Common myeloid progenitor, CD34-positive (primary cell): ENCODE data around the gene EIF4A3.

Source experiments
- CTCF ChIA-PET: fragments of 350-600 bp; sonication (Branson Sonifier 250); formaldehyde crosslinking; loops from one replicate; lab custom pipeline; 2021; ENCODE audit warnings: antibody characterized with exemption; lab: Charles Lee
- POLR2A ChIA-PET: fragments of 350-600 bp; sonication (Branson Sonifier 250); formaldehyde crosslinking; loops from one replicate; lab custom pipeline; 2021; ENCODE audit warnings: antibody characterized with exemption; lab: Charles Lee
- DNase-seq, 3 donors: peaks; one replicate each; pipeline versions ENCODE4 v3.0.0 to v3.0.0-alpha.2; 2013
- H3K27ac ChIP-seq, 2 experiments: 1 replicate in 1 of 2; 2 replicates in 1 of 2; pipeline ENCODE4 v1.7.0; 2013; ENCODE audit warnings: inconsistent platforms in 2 of 2, low read length in 2 of 2, mild to moderate bottlenecking in 2 of 2, low read depth in 1 of 2, moderate library complexity in 1 of 2; ENCODE audit not compliant: severe bottlenecking in 2 of 2, insufficient read depth in 1 of 2, poor library complexity in 1 of 2
- H3K27me3 ChIP-seq, 5 experiments: replicated peaks in 2 of 5; 1 replicate in 3 of 5; 2 replicates in 2 of 5; pipeline versions ENCODE4 v1.6.1 to v1.7.0; 2013; ENCODE audit warnings: low read length in 4 of 5, mild to moderate bottlenecking in 2 of 5, moderate library complexity in 2 of 5, inconsistent platforms in 1 of 5; ENCODE audit not compliant: insufficient read depth in 5 of 5, control insufficient read depth in 4 of 5
- H3K36me3 ChIP-seq, 4 experiments: 1 replicate in 2 of 4; 2 replicates in 2 of 4; pipeline versions ENCODE4 v1.6.1 to v1.7.0; 2013; ENCODE audit warnings: low read length in 3 of 4, control low read depth in 1 of 4, mild to moderate bottlenecking in 1 of 4; ENCODE audit not compliant: control insufficient read depth in 4 of 4, insufficient read depth in 4 of 4
- H3K4me1 ChIP-seq, 4 experiments: 1 replicate in 3 of 4; 2 replicates in 1 of 4; pipeline versions ENCODE4 v1.6.1 to v1.7.1; 2013; ENCODE audit warnings: low read length in 3 of 4, mild to moderate bottlenecking in 3 of 4, control low read depth in 1 of 4, inconsistent platforms in 1 of 4, moderate library complexity in 1 of 4; ENCODE audit not compliant: control insufficient read depth in 4 of 4, insufficient read depth in 4 of 4; ENCODE audit errors: control extremely low read depth in 1 of 4
- H3K4me3 ChIP-seq, 7 experiments: 1 replicate in 4 of 7; 2 replicates in 3 of 7; pipeline versions ENCODE4 v1.5.1 to v1.7.0; 2013; ENCODE audit warnings: mild to moderate bottlenecking in 7 of 7, low read length in 6 of 7, moderate library complexity in 6 of 7, inconsistent platforms in 2 of 7, low read depth in 2 of 7, control low read depth in 1 of 7; ENCODE audit not compliant: insufficient read depth in 4 of 7, control insufficient read depth in 1 of 7; ENCODE audit errors: extremely low read depth in 1 of 7
- H3K9me3 ChIP-seq, 5 experiments: 1 replicate in 4 of 5; 2 replicates in 1 of 5; pipeline versions ENCODE4 v1.6.1 to v1.7.1; 2013; ENCODE audit warnings: low read length in 4 of 5, mild to moderate bottlenecking in 2 of 5, inconsistent platforms in 1 of 5, low read depth in 1 of 5, moderate library complexity in 1 of 5; ENCODE audit not compliant: control insufficient read depth in 4 of 5, insufficient read depth in 2 of 5; ENCODE audit errors: control extremely low read depth in 1 of 5
- WGBS: methylation state at CpG from one replicate; pipeline ENCODE4 v1.1.5; 2013; ENCODE audit not compliant: insufficient coverage; 5-methylcytosine and 5-hydroxymethylcytosine counted together

The EIF4A3 gene

DNA sequence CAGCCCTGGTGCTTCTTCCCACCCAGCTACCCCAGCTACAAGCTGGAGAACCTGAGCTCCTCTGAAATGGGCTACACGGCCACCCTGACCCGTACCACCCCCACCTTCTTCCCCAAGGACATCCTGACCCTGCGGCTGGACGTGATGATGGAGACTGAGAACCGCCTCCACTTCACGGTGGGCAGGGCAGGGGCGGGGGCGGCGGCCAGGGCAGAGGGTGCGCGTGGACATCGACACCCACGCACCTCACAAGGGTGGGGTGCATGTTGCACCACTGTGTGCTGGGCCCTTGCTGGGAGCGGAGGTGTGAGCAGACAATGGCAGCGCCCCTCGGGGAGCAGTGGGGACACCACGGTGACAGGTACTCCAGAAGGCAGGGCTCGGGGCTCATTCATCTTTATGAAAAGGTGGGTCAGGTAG is 42.0 kb downstream of the EIF4A3 start:
- 98% methylated on average over 15 of the region's 18 CpGs for WGBS
- DNase-seq: no peak
- Histone ChIP-seq H3K4me1 (peaks cover 2 to 21% (median 14%) of the 10 kb centered on the region in 4 experiments), H3K36me3 (no peaks in the 10 kb centered on the region), H3K27ac (no peak overlapping the region), H3K27me3 (no peaks in the 10 kb centered on the region), H3K9me3 (no peaks in the 10 kb centered on the region), H3K4me3 (no peak overlapping the region)
- ChIA-PET POLR2A (no interaction called here), CTCF (no interaction called here)

DNA sequence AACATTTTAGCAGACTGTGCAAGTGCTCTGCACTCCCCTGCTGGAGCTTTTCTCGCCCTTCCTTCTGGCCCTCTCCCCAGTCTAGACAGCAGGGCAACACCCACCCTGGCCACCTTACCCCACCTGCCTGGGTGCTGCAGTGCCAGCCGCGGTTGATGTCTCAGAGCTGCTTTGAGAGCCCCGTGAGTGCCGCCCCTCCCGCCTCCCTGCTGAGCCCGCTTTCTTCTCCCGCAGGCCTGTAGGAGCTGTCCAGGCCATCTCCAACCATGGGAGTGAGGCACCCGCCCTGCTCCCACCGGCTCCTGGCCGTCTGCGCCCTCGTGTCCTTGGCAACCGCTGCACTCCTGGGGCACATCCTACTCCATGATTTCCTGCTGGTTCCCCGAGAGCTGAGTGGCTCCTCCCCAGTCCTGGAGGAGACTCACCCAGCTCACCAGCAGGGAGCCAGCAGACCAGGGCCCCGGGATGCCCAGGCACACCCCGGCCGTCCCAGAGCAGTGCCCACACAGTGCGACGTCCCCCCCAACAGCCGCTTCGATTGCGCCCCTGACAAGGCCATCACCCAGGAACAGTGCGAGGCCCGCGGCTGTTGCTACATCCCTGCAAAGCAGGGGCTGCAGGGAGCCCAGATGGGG is 42.5 kb downstream of the EIF4A3 start:
- 97% methylated on average over 26 of the region's 26 CpGs for WGBS
- no peaks in the 10 kb centered on the region for H3K9me3 ChIP-seq
- no peaks in the 10 kb centered on the region for H3K36me3 ChIP-seq
- no peaks in the 10 kb centered on the region for H3K27me3 ChIP-seq
- ChIA-PET POLR2A (no interaction called here), CTCF (no interaction called here)
- no peak overlapping the region for H3K27ac ChIP-seq
- no peak for DNase-seq
- H3K4me1 ChIP-seq: peaks cover 2 to 23% (median 14%) of the 10 kb centered on the region in 4 experiments
- H3K4me3 ChIP-seq: no peak overlapping the region

DNA sequence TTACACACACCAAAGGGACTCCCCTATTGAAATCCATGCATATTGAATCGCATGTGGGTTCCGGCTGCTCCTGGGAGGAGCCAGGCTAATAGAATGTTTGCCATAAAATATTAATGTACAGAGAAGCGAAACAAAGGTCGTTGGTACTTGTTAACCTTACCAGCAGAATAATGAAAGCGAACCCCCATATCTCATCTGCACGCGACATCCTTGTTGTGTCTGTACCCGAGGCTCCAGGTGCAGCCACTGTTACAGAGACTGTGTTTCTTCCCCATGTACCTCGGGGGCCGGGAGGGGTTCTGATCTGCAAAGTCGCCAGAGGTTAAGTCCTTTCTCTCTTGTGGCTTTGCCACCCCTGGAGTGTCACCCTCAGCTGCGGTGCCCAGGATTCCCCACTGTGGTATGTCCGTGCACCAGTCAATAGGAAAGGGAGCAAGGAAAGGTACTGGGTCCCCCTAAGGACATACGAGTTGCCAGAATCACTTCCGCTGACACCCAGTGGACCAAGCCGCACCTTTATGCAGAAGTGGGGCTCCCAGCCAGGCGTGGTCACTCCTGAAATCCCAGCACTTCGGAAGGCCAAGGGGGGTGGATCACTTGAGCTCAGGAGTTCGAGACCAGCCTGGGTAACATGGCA is 43.4 kb downstream of the EIF4A3 start:
- Histone ChIP-seq H3K36me3 (no peaks in the 10 kb centered on the region), H3K9me3 (no peaks in the 10 kb centered on the region), H3K4me1 (peaks cover 2 to 23% (median 14%) of the 10 kb centered on the region in 4 experiments), H3K4me3 (no peak overlapping the region), H3K27ac (no peak overlapping the region), H3K27me3 (no peaks in the 10 kb centered on the region)
- CTCF ChIA-PET: no interaction called here
- DNase-seq: no peak
- POLR2A ChIA-PET: no interaction called here
- 92% methylated on average over 16 of the region's 19 CpGs for WGBS

DNA sequence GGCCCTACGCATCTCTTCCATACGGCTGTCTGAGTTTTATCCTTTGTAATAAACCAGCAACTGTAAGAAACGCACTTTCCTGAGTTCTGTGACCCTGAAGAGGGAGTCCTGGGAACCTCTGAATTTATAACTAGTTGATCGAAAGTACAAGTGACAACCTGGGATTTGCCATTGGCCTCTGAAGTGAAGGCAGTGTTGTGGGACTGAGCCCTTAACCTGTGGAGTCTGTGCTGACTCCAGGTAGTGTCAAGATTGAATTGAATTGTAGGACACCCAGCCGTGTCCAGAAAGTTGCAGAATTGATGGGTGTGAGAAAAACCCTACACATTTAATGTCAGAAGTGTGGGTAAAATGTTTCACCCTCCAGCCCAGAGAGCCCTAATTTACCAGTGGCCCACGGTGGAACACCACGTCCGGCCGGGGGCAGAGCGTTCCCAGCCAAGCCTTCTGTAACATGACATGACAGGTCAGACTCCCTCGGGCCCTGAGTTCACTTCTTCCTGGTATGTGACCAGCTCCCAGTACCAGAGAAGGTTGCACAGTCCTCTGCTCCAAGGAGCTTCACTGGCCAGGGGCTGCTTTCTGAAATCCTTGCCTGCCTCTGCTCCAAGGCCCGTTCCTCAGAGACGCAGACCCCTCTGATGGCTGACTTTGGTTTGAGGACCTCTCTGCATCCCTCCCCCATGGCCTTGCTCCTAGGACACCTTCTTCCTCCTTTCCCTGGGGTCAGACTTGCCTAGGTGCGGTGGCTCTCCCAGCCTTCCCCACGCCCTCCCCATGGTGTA is 44.1 kb downstream of the EIF4A3 start:
- Histone ChIP-seq H3K9me3 (no peaks in the 10 kb centered on the region), H3K4me3 (no peak overlapping the region), H3K27me3 (no peaks in the 10 kb centered on the region), H3K4me1 (peaks cover 2 to 23% (median 14%) of the 10 kb centered on the region in 4 experiments), H3K36me3 (no peaks in the 10 kb centered on the region), H3K27ac (no peak overlapping the region)
- no peak for DNase-seq
- 97% methylated on average over 13 of the region's 15 CpGs for WGBS
- POLR2A ChIA-PET: no interaction called here
- CTCF ChIA-PET: interaction anchor here (1.7 kb wide), 2 partner anchors 21 to 40 kb away, joined by 5 to 7 read pairs; no protein-coding TSS in a partner anchor

DNA sequence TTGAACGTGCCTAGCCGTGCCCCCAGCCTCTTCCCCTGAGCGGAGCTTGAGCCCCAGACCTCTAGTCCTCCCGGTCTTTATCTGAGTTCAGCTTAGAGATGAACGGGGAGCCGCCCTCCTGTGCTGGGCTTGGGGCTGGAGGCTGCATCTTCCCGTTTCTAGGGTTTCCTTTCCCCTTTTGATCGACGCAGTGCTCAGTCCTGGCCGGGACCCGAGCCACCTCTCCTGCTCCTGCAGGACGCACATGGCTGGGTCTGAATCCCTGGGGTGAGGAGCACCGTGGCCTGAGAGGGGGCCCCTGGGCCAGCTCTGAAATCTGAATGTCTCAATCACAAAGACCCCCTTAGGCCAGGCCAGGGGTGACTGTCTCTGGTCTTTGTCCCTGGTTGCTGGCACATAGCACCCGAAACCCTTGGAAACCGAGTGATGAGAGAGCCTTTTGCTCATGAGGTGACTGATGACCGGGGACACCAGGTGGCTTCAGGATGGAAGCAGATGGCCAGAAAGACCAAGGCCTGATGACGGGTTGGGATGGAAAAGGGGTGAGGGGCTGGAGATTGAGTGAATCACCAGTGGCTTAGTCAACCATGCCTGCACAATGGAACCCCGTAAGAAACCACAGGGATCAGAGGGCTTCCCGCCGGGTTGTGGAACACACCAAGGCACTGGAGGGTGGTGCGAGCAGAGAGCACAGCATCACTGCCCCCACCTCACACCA is 44.8 kb downstream of the EIF4A3 start:
- Histone ChIP-seq H3K4me1 (peaks cover 2 to 23% (median 14%) of the 10 kb centered on the region in 4 experiments), H3K27me3 (no peaks in the 10 kb centered on the region), H3K27ac (no peak overlapping the region), H3K9me3 (no peaks in the 10 kb centered on the region), H3K36me3 (no peaks in the 10 kb centered on the region), H3K4me3 (peak overlapping the region; percentile 53 to 91 (median 84))
- DNase-seq: peak in 1 of 3 donors; percentile 29
- CTCF ChIA-PET: interaction anchor here (0.6 to 1.7 kb wide), 13 partner anchors 10 to 162 kb away, joined by 3 to 7 read pairs (median 4); no protein-coding TSS in a partner anchor
- POLR2A ChIA-PET: interaction anchor here (0.5 to 1.0 kb wide), 4 partner anchors 10 to 78 kb away, joined by 3 to 6 read pairs (median 4); no protein-coding TSS in a partner anchor
- 32% methylated on average over 15 of the region's 21 CpGs for WGBS

DNA sequence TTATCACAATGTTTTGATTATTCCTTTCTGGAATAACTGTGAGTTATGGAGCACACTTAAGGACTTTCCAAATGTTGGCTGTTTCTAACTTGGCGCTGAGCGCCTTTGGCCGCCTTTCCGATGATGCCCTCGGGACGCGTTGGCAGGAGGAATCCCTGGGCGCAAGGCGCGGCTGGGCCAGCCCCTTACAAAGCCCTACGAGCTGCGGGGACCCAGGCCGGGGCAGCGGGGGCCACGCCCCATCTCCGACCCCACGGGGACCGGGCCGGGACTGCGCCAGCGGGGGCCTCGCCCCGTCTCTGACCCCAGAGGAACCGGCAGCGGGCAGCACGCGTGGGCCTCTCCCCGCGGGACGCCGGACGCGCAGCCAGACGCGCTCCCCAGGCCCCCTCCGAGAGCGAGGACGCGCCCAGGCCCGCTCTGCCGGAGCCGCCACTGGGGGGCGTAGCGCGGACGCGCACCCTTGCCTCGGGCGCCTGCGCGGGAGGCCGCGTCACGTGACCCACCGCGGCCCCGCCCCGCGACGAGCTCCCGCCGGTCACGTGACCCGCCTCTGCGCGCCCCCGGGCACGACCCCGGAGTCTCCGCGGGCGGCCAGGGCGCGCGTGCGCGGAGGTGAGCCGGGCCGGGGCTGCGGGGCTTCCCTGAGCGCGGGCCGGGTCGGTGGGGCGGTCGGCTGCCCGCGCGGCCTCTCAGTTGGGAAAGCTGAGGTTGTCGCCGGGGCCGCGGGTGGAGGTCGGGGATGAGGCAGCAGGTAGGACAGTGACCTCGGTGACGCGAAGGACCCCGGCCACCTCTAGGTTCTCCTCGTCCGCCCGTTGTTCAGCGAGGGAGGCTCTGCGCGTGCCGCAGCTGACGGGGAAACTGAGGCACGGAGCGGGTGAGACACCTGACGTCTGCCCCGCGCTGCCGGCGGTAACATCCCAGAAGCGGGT is 45.6 kb downstream of the EIF4A3 start, which contains the start of gene GAA:
Gene GAA (plus strand): TSS at position 571 of the 935 bp plus-strand sequence. CDS start 3,006 bp downstream, outside the sequence.
- under 1% methylated on average over 76 of the region's 114 CpGs for WGBS
- Histone ChIP-seq H3K9me3 (no peaks in the 10 kb centered on the region), H3K4me1 (peaks cover 2 to 23% (median 14%) of the 10 kb centered on the region in 4 experiments), H3K27ac (peak within 1 kb of the TSS in 1 of 2 experiments; percentile 14), H3K27me3 (no peaks in the 10 kb centered on the region), H3K4me3 (peak within 1 kb of the TSS; percentile 53 to 91 (median 84)), H3K36me3 (no peaks in the 10 kb centered on the region)
- ChIA-PET CTCF (interaction anchor here (0.6 to 1.7 kb wide), 14 partner anchors 9 to 163 kb away, joined by 3 to 7 read pairs (median 4); no protein-coding TSS in a partner anchor), POLR2A (interaction anchor here (0.7 to 1.0 kb wide), 4 partner anchors 9 to 901 kb away, joined by 3 to 6 read pairs (median 4); no protein-coding TSS in a partner anchor)
- peak; percentile 80 to 89 (median 89) for DNase-seq
